Ishikawa (cell line): Measurements from ENCODE around the gene DPEP2NB.

Source experiments
- CEBPB ChIP-seq: IDR thresholded peaks from 2 replicates; pipeline ENCODE4 v1.6.1; 2012
- CREB1 ChIP-seq: IDR thresholded peaks from 2 replicates; pipeline ENCODE4 v1.6.1; 2012; ENCODE audit warnings: low read depth
- EGR1 ChIP-seq: IDR thresholded peaks from 2 replicates; pipeline ENCODE4 v1.6.1; 2012
- EP300 ChIP-seq: IDR thresholded peaks from 2 replicates; pipeline ENCODE4 v1.6.1; 2012; ENCODE audit warnings: borderline replicate concordance
- FOXM1 ChIP-seq: IDR thresholded peaks from 2 replicates; pipeline ENCODE4 v1.6.1; 2012; ENCODE audit warnings: low read depth, borderline replicate concordance
- NFIC ChIP-seq: IDR thresholded peaks from 2 replicates; pipeline ENCODE4 v1.6.1; 2012
- RAD21 ChIP-seq: IDR thresholded peaks from 2 replicates; pipeline ENCODE4 v1.6.1; 2012; ENCODE audit warnings: low read depth
- TAF1 ChIP-seq: IDR thresholded peaks from 2 replicates; pipeline ENCODE4 v1.6.1; 2012; ENCODE audit warnings: low read depth, mild to moderate bottlenecking
- TCF12 ChIP-seq: IDR thresholded peaks from 2 replicates; pipeline ENCODE4 v1.6.1; 2012; ENCODE audit warnings: low read depth
- TEAD4 ChIP-seq: IDR thresholded peaks from 2 replicates; pipeline ENCODE4 v1.6.1; 2012
- YY1 ChIP-seq: IDR thresholded peaks from 2 replicates; pipeline ENCODE4 v1.6.1; 2012; ENCODE audit warnings: low read depth
- ZBTB7A ChIP-seq: IDR thresholded peaks from 2 replicates; pipeline ENCODE4 v1.6.1; 2012; ENCODE audit warnings: low read depth
- TF ChIP-seq, protein P1 (sequence below): IDR thresholded peaks from 2 replicates; pipeline ENCODE4 v1.6.1; 2012; ENCODE audit warnings: low read depth, mild to moderate bottlenecking
- TF ChIP-seq, protein P2 (sequence below): IDR thresholded peaks from 2 replicates; pipeline ENCODE4 v1.6.1; 2012
- TF ChIP-seq, protein P3 (sequence below): IDR thresholded peaks from 2 replicates; pipeline ENCODE4 v1.6.1; 2012

The DPEP2NB gene

DNA sequence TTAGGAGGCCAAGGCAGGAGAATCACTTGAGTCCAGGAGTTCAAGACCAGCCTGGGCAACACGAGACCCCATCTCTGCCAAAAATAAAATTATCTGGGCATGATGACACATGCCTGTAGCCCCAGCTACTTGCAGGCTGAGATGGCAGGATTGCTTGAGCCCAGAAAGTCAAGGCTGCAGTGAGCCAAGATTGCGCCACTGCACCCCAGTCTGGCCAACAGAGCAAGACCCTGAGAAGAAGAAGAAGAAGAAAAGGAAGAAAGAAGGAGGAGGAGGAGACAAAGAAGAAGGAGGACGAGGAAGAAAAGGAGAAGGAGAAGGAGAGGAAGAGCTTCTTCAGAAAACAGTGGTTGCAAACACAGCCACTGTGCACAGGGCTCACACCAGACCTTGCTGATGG is 27.0 kb downstream of the DPEP2NB start:
- TF ChIP-seq TEAD4 (no peak), RAD21 (no peak), CEBPB (no peak), EP300 (no peak), YY1 (no peak), CREB1 (no peak), FOXM1 (no peak), ZBTB7A (no peak), NFIC (no peak), EGR1 (no peak), TAF1 (no peak), TCF12 (no peak)
- TF ChIP-seq, protein P1, sequence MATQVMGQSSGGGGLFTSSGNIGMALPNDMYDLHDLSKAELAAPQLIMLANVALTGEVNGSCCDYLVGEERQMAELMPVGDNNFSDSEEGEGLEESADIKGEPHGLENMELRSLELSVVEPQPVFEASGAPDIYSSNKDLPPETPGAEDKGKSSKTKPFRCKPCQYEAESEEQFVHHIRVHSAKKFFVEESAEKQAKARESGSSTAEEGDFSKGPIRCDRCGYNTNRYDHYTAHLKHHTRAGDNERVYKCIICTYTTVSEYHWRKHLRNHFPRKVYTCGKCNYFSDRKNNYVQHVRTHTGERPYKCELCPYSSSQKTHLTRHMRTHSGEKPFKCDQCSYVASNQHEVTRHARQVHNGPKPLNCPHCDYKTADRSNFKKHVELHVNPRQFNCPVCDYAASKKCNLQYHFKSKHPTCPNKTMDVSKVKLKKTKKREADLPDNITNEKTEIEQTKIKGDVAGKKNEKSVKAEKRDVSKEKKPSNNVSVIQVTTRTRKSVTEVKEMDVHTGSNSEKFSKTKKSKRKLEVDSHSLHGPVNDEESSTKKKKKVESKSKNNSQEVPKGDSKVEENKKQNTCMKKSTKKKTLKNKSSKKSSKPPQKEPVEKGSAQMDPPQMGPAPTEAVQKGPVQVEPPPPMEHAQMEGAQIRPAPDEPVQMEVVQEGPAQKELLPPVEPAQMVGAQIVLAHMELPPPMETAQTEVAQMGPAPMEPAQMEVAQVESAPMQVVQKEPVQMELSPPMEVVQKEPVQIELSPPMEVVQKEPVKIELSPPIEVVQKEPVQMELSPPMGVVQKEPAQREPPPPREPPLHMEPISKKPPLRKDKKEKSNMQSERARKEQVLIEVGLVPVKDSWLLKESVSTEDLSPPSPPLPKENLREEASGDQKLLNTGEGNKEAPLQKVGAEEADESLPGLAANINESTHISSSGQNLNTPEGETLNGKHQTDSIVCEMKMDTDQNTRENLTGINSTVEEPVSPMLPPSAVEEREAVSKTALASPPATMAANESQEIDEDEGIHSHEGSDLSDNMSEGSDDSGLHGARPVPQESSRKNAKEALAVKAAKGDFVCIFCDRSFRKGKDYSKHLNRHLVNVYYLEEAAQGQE: no peak
- TF ChIP-seq, protein P2, sequence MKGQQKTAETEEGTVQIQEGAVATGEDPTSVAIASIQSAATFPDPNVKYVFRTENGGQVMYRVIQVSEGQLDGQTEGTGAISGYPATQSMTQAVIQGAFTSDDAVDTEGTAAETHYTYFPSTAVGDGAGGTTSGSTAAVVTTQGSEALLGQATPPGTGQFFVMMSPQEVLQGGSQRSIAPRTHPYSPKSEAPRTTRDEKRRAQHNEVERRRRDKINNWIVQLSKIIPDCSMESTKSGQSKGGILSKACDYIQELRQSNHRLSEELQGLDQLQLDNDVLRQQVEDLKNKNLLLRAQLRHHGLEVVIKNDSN: no peak
- TF ChIP-seq, protein P3, sequence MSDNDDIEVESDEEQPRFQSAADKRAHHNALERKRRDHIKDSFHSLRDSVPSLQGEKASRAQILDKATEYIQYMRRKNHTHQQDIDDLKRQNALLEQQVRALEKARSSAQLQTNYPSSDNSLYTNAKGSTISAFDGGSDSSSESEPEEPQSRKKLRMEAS: no peak

DNA sequence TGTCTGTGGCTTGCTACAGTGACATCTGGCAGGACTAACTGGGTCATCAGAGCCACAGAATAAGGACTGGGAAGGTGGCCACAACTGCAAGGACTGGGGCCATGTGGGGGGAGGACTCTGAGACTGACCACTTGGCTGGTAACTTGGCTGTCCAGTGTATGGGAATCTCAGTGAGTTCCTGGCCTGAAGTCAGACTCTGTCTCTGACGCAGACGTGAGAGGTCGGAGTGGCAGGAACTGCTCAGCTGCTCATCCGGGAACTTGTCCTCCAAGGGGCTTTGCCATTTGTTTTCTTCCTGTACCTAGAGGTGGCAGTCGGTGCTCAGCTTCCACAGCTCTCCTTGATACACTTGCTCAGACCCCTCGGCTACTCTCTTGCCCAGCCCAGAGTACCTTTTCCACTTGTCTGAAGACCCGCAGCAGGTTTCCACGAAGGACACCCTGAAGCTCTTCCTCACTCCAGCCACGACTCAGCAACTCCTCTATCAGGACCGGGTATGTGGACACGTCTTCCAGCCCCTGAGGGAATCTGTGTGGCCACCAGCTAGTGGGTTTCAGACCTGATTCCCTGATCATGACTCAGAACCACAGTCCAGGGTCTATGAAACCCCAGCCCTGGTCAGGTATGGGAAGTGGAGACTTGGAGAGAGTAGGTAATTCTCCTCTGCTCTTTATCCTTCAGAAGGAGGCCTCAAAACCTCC is 28.1 kb downstream of the DPEP2NB start:
- TF ChIP-seq NFIC (no peak), CREB1 (no peak), TCF12 (no peak), FOXM1 (no peak), RAD21 (no peak), CEBPB (no peak), EP300 (no peak), TEAD4 (no peak), YY1 (no peak), EGR1 (no peak), TAF1 (no peak), ZBTB7A (no peak)
- TF ChIP-seq, protein P3: no peak
- TF ChIP-seq, protein P2: no peak
- TF ChIP-seq, protein P1: no peak

DNA sequence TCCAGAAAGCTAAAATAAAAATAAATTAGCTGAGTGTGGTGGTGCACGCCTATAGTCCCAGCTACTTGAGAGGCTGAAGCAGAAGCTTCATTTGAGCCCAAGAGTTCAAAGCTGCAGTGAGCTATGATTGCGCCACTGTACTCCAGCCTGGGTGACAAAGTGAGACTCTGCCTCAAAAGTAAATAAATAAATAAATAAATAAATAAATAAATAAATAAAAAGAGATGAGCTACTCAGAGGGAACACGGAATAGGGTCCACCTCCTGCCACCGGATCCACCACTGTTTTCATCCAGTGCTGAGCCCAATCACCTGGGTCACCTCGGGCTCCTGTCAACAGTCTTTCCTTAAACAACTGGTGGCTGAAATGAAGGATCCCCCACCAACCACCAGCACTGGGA is 28.8 kb downstream of the DPEP2NB start:
- TF ChIP-seq CEBPB (no peak), TCF12 (no peak), EGR1 (no peak), YY1 (no peak), EP300 (no peak)
- TF ChIP-seq, protein P3: no peak
- TF ChIP-seq, protein P2: no peak

DNA sequence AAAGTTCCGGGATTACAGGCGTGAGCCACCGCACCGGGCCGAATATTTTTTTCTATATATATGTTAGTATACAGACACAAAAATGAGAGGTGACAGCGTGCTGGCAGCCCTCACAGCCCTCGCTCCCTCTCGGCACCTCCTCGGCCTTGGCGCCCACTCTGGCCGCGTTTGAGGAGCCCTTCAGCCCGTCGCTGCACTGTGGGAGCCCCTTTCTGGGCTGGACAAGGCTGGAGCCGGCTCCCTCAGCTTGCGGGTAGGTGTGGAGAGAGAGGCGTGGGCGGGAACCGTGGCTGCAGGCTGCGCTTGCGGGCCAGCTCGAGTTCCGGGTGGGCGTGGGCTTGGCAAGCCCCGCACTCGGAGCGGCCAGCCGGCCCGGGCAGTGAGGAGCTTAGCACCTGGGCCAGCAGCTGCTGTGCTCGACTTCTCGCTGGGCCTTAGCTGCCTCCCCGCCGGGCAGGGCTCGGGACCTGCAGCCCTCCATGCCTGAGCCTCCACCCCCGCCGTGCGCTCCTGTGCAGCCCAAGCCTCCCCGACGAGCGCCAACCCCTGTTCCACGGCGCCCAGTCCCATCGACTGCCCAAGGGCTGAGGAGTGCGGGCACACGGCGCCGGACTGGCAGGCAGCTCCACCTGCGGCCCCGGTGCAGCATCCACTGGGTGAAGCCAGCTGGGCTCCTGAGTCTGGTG is 33.6 kb downstream of the DPEP2NB start:
- TF ChIP-seq, protein P2: no peak
- TF ChIP-seq CREB1 (no peak), ZBTB7A (no peak), EGR1 (no peak), NFIC (no peak), CEBPB (no peak), FOXM1 (no peak), YY1 (no peak), RAD21 (no peak), TEAD4 (no peak), EP300 (no peak), TAF1 (no peak), TCF12 (no peak)
- TF ChIP-seq, protein P1: no peak
- TF ChIP-seq, protein P3: no peak
